Mammary epithelial cell (primary cell): ENCODE data around the gene OR10R2.

Experiments used
- EZH2 ChIP-seq: IDR thresholded peaks from 2 replicates; pipeline ENCODE4 v1.6.1; 2012; ENCODE audit warnings: low read length, inconsistent platforms, borderline replicate concordance
- TF ChIP-seq, protein P1 (sequence below), 2 donors: IDR thresholded peaks in 1 of 2; conservative IDR thresholded peaks in 1 of 2; 2 replicates each; pipeline ENCODE4 v1.5.1; 2011 to 2012; ENCODE audit warnings: inconsistent platforms in 2 of 2, low read length in 2 of 2, mild to moderate bottlenecking in 2 of 2, control low read depth in 1 of 2, low read depth in 1 of 2; ENCODE audit not compliant: insufficient read depth in 1 of 2; ENCODE audit errors: extremely low read depth in 1 of 2

DNA sequence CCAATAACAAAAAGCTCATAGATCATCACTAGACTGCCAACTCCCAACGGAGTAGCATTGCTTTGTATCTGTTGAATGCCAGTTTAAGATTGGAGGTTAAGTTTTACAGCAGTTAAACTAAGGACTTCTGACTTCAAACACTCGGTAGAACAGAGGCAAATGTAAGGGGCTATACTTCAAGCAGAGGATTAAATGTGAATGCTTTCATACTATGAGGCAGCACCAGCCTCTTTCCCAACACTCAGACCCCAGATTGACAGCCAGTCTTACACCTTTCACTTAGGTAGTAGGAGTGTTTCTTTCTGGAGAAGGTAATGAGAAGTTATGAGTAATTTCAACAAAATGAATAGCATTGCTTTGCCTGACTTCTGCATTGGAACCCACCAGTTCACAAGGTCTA, 22.8 kb downstream of the OR10R2 start:
- TF ChIP-seq, protein P1, sequence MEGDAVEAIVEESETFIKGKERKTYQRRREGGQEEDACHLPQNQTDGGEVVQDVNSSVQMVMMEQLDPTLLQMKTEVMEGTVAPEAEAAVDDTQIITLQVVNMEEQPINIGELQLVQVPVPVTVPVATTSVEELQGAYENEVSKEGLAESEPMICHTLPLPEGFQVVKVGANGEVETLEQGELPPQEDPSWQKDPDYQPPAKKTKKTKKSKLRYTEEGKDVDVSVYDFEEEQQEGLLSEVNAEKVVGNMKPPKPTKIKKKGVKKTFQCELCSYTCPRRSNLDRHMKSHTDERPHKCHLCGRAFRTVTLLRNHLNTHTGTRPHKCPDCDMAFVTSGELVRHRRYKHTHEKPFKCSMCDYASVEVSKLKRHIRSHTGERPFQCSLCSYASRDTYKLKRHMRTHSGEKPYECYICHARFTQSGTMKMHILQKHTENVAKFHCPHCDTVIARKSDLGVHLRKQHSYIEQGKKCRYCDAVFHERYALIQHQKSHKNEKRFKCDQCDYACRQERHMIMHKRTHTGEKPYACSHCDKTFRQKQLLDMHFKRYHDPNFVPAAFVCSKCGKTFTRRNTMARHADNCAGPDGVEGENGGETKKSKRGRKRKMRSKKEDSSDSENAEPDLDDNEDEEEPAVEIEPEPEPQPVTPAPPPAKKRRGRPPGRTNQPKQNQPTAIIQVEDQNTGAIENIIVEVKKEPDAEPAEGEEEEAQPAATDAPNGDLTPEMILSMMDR (conservative IDR thresholded peaks at IDR 0.05 in 1 of 2, IDR thresholded peaks at IDR 0.05 in 1 of 2; ENCODE audit: extremely low read depth in 1 of 2, insufficient read depth in 1 of 2, low read depth in 1 of 2, low read length in 2 of 2) = no peak
- no peak for TF ChIP-seq EZH2
